ENCODE measurements around the gene ST3GAL3. TPM values are rescaled to one million over a fixed set of nuclear protein-coding genes. Genes with fewer than 3 reads are reported as not detected.

The ST3GAL3 gene
- total RNA-seq, 1 donor from 2014 or later = 14.9 TPM

- peaks cover 24% of the 10 kb centered on the region for H3K27me3 Mint-ChIP-seq (ENCODE audit: unreplicated experiment)
- peak within 1 kb of the TSS; percentile 34 for H3K27ac Mint-ChIP-seq (ENCODE audit: unreplicated experiment)
- peak within 1 kb of the TSS; percentile 95 for H3K4me3 Mint-ChIP-seq (ENCODE audit: unreplicated experiment)
- no peak for TF ChIP-seq CTCF (IDR thresholded peaks at IDR 0.05; ENCODE audit: unreplicated experiment)
- peaks cover 40% of the 10 kb centered on the region for H3K4me1 Mint-ChIP-seq (ENCODE audit: unreplicated experiment)
- peak; percentile 90 for DNase-seq (ENCODE audit: low spot score)
- peaks cover 22% of the 10 kb centered on the region for H3K36me3 Mint-ChIP-seq (ENCODE audit: low read depth, unreplicated experiment)
- no peaks in the 10 kb centered on the region for H3K9me3 Mint-ChIP-seq (ENCODE audit: unreplicated experiment)
Observed at GRCh38 chr1:43974443-43975248, 267.3 kb downstream of the ST3GAL3 start, which contains the start of gene ATP6V0B. TSS of gene ATP6V0B (plus strand) at chr1:43974960. CDS start at chr1:43975041, 81 bp downstream.

GRCh38 chr1:43975249-43975961 is 268.1 kb downstream of the ST3GAL3 start:
- Mint-ChIP-seq H3K36me3 (ENCODE audit: low read depth, unreplicated experiment) (peaks cover 22% of the 10 kb centered on the region), H3K9me3 (ENCODE audit: unreplicated experiment) (no peaks in the 10 kb centered on the region), H3K27me3 (ENCODE audit: unreplicated experiment) (peaks cover 26% of the 10 kb centered on the region), H3K4me1 (ENCODE audit: unreplicated experiment) (peaks cover 38% of the 10 kb centered on the region), H3K4me3 (ENCODE audit: unreplicated experiment) (peak overlapping the region; percentile 94), H3K27ac (ENCODE audit: unreplicated experiment) (no peak overlapping the region)
- TF ChIP-seq CTCF (IDR thresholded peaks at IDR 0.05; ENCODE audit: unreplicated experiment) = no peak
- no peak for DNase-seq (ENCODE audit: low spot score)

GRCh38 chr1:43976045-43976444 is 268.7 kb downstream of the ST3GAL3 start:
- no peaks in the 10 kb centered on the region for H3K9me3 Mint-ChIP-seq (ENCODE audit: unreplicated experiment)
- H3K27ac Mint-ChIP-seq (ENCODE audit: unreplicated experiment) = no peak overlapping the region
- no peak for TF ChIP-seq CTCF (IDR thresholded peaks at IDR 0.05; ENCODE audit: unreplicated experiment)
- no peak for DNase-seq (ENCODE audit: low spot score)
- peaks cover 39% of the 10 kb centered on the region for H3K4me1 Mint-ChIP-seq (ENCODE audit: unreplicated experiment)
- peak overlapping the region; percentile 94 for H3K4me3 Mint-ChIP-seq (ENCODE audit: unreplicated experiment)
- H3K27me3 Mint-ChIP-seq (ENCODE audit: unreplicated experiment) = peaks cover 29% of the 10 kb centered on the region
- peaks cover 27% of the 10 kb centered on the region for H3K36me3 Mint-ChIP-seq (ENCODE audit: low read depth, unreplicated experiment)

- DNase-seq (ENCODE audit: low spot score) = no peak
- Mint-ChIP-seq H3K27me3 (ENCODE audit: unreplicated experiment) (peaks cover 30% of the 10 kb centered on the region), H3K9me3 (ENCODE audit: unreplicated experiment) (no peaks in the 10 kb centered on the region), H3K27ac (ENCODE audit: unreplicated experiment) (no peak overlapping the region), H3K4me1 (ENCODE audit: unreplicated experiment) (peaks cover 39% of the 10 kb centered on the region), H3K36me3 (ENCODE audit: low read depth, unreplicated experiment) (peaks cover 27% of the 10 kb centered on the region), H3K4me3 (ENCODE audit: unreplicated experiment) (peak overlapping the region; percentile 3)
- TF ChIP-seq CTCF (IDR thresholded peaks at IDR 0.05; ENCODE audit: unreplicated experiment) = no peak
Observed at GRCh38 chr1:43976890-43977289, 269.6 kb downstream of the ST3GAL3 start.

Data from endothelial cell (in vitro differentiated cells).